Measurements from ENCODE around the gene TEC. TPM values are rescaled to one million over a fixed set of nuclear protein-coding genes. Genes with fewer than 3 reads are reported as not detected.
A peak's percentile ranks its signal among the peaks of the same experiment; 100 is the strongest.

The TEC gene
- total and polyA plus RNA-seq, 8 donors: 0.81 to 7.0 (median 2.0) TPM

DNA sequence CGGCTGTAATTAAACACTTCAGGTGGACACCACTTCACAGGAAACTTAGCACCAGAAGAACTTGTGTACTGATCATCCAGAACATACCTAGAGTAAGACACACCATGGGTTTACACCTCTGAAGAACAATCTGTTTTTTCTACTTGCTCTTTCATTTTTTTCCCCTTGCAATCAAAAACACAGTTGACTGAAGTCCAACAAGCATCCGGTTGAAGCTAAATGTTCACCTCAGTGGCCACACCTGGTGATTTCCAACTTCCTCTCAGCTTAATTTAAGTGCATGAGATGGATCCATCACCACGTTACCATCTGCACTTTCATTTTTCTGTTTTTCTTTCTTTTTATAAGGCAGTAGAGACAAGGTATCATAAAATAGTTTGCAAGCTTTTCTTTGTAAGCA is 130.7 kb downstream of the TEC start:
- WGBS, 5 donors: 72 to 85% (median 77%) methylated on average over 3 of the region's 3 CpGs
- no peak overlapping the region for H3K4me3 ChIP-seq
- H3K27ac ChIP-seq: no peak overlapping the region
- H3K27me3 ChIP-seq: no peaks in the 10 kb centered on the region
- DNase-seq: peak in 1 of 2 donors; percentile 54
- intact Hi-C loops (cut with DNase I; ENCODE audit: low total_unique reads): no loop called here
- no peaks in the 10 kb centered on the region for H3K4me1 ChIP-seq
- H3K9me3 ChIP-seq: no peaks in the 10 kb centered on the region
- TF ChIP-seq, protein P1, sequence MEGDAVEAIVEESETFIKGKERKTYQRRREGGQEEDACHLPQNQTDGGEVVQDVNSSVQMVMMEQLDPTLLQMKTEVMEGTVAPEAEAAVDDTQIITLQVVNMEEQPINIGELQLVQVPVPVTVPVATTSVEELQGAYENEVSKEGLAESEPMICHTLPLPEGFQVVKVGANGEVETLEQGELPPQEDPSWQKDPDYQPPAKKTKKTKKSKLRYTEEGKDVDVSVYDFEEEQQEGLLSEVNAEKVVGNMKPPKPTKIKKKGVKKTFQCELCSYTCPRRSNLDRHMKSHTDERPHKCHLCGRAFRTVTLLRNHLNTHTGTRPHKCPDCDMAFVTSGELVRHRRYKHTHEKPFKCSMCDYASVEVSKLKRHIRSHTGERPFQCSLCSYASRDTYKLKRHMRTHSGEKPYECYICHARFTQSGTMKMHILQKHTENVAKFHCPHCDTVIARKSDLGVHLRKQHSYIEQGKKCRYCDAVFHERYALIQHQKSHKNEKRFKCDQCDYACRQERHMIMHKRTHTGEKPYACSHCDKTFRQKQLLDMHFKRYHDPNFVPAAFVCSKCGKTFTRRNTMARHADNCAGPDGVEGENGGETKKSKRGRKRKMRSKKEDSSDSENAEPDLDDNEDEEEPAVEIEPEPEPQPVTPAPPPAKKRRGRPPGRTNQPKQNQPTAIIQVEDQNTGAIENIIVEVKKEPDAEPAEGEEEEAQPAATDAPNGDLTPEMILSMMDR (IDR thresholded peaks at IDR 0.05): no peak
- TF ChIP-seq POLR2A (IDR thresholded peaks at IDR 0.05) (no peak), POLR2AphosphoS5 (IDR thresholded peaks at IDR 0.05) (no peak), EP300 (IDR thresholded peaks at IDR 0.05) (no peak)
- H3K36me3 ChIP-seq: peaks cover 0 to 15% (median 14%) of the 10 kb centered on the region in 4 donors

DNA sequence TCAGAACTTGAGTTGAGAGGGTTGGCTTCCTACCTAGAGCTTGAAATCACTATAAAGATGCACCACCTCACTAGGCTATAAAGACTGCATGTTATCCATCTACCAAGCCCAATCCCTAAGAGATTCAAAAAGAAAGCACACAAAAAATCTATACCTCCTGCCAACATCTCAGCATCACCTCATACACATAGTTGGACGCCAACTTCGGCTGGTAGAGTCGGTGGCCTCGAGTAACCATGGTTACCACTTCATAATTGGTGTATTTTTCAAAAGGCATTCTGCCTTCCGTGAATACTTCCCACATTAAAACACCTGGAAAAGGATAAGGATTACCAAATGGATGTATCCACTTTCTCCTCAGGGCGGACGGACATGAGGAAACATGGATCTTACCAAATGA is 131.1 kb downstream of the TEC start:
- H3K4me1 ChIP-seq: no peaks in the 10 kb centered on the region
- H3K9me3 ChIP-seq: no peaks in the 10 kb centered on the region
- H3K4me3 ChIP-seq: no peak overlapping the region
- 93 to 97% (median 94%) methylated on average over 7 of the region's 7 CpGs for WGBS, 5 donors
- H3K36me3 ChIP-seq: peaks cover 0 to 15% (median 14%) of the 10 kb centered on the region in 4 donors
- H3K27ac ChIP-seq: no peak overlapping the region
- no peaks in the 10 kb centered on the region for H3K27me3 ChIP-seq
- intact Hi-C loops (cut with DNase I; ENCODE audit: low total_unique reads): no loop called here
- DNase-seq: no peak
- TF ChIP-seq, protein P1 (IDR thresholded peaks at IDR 0.05): no peak
- TF ChIP-seq EP300 (IDR thresholded peaks at IDR 0.05): no peak
- no peak for TF ChIP-seq POLR2AphosphoS5 (IDR thresholded peaks at IDR 0.05)
- no peak for TF ChIP-seq POLR2A (IDR thresholded peaks at IDR 0.05)

DNA sequence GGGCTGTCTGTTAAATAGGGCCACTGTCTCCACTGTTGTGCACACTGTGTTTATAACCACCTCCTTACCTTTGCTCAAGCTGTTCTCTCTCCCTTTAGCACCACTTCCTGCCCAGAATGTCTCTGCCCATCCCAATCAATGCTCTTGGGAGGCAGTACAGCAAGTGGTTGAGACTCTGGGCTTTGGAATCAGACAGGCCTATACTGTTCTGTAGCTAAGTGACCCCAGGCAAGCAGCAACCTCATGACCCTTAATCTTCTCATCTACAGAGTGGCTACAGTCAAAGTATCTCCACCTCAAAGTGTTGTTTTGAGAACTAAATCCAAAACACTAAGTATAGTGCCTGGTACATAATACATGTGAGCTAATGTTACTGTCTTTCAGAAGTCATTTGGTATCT is 131.8 kb downstream of the TEC start:
- Histone ChIP-seq H3K36me3 (peaks cover 0 to 15% (median 14%) of the 10 kb centered on the region in 4 donors), H3K27ac (no peak overlapping the region)

DNA sequence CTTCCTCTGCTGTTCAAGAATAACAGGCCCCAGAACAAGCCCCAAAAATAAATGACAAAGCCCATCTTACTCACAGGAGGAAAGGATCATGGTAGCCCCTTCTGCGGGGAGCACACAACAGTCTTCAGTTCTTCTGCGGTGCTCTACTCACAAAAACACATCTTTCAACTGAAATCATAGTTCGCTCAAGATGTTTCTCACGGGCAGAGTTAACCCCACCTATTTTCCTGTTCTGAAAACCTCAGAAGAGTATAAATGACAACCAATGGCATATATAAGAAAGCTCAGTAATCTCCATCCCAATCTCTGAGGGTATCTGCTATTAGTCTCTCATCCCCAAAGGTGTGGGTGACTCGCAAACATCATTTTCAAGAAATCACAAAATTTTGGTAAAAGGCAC is 135.6 kb downstream of the TEC start, which contains the start of gene TXK:
TXK (minus strand) TSS at position 170 of the 400 bp plus-strand sequence; CDS start at position 90, 80 bp downstream.
- DNase-seq: peak in 1 of 2 donors; percentile 21
- Histone ChIP-seq H3K36me3 (peaks cover 0 to 15% (median 14%) of the 10 kb centered on the region in 4 donors), H3K27ac (no peak within 1 kb of the TSS), H3K9me3 (no peaks in the 10 kb centered on the region), H3K4me1 (peaks cover 0 to 11% (median 6%) of the 10 kb centered on the region in 4 donors), H3K27me3 (no peaks in the 10 kb centered on the region), H3K4me3 (no peak within 1 kb of the TSS)
- no peak for TF ChIP-seq EP300 (IDR thresholded peaks at IDR 0.05)
- TF ChIP-seq POLR2A (IDR thresholded peaks at IDR 0.05): no peak
- no peak for TF ChIP-seq POLR2AphosphoS5 (IDR thresholded peaks at IDR 0.05)
- TF ChIP-seq, protein P1 (IDR thresholded peaks at IDR 0.05): no peak
- intact Hi-C loops (cut with DNase I; ENCODE audit: low total_unique reads): no loop called here
- 81 to 89% (median 88%) methylated on average over 5 of the region's 5 CpGs for WGBS, 5 donors

More for the DNA sequence above, 131.8 kb downstream of the TEC start:
- intact Hi-C loops (cut with DNase I; ENCODE audit: low total_unique reads): no loop called here
- no peak for DNase-seq
- Histone ChIP-seq H3K9me3 (no peaks in the 10 kb centered on the region), H3K27me3 (no peaks in the 10 kb centered on the region), H3K4me1 (no peaks in the 10 kb centered on the region), H3K4me3 (no peak overlapping the region)
- no peak for TF ChIP-seq EP300 (IDR thresholded peaks at IDR 0.05)
- TF ChIP-seq, protein P1 (IDR thresholded peaks at IDR 0.05): no peak
- no peak for TF ChIP-seq POLR2AphosphoS5 (IDR thresholded peaks at IDR 0.05)
- no peak for TF ChIP-seq POLR2A (IDR thresholded peaks at IDR 0.05)
